Measurements from ENCODE around the gene ITPK1. TPM values are rescaled to one million over a fixed set of nuclear protein-coding genes. Genes with fewer than 3 reads are reported as not detected.

ITPK1 gene
- total RNA-seq, 1 donor from 2014 or later = 32.8 TPM

GRCh38 chr14:92980866-92981265 is 134.9 kb downstream of the ITPK1 start:
- H3K27ac Mint-ChIP-seq (ENCODE audit: unreplicated experiment) = no peak overlapping the region

GRCh38 chr14:92978229-92979021 is 137.3 kb downstream of the ITPK1 start:
- Mint-ChIP-seq H3K36me3 (ENCODE audit: unreplicated experiment) (peaks cover 11% of the 10 kb centered on the region), H3K4me1 (ENCODE audit: unreplicated experiment) (peaks cover 4% of the 10 kb centered on the region), H3K4me3 (ENCODE audit: unreplicated experiment) (no peak overlapping the region), H3K9me3 (ENCODE audit: unreplicated experiment) (peaks cover 13% of the 10 kb centered on the region), H3K27me3 (ENCODE audit: unreplicated experiment) (no peaks in the 10 kb centered on the region), H3K27ac (ENCODE audit: unreplicated experiment) (no peak overlapping the region)
- no peak for TF ChIP-seq CTCF (IDR thresholded peaks at IDR 0.05)
- DNase-seq (ENCODE audit: extremely low spot score, unreplicated experiment) = no peak

More at GRCh38 chr14:92980866-92981265, 134.9 kb downstream of the ITPK1 start:
- Mint-ChIP-seq H3K4me3 (ENCODE audit: unreplicated experiment) (no peak overlapping the region), H3K4me1 (ENCODE audit: unreplicated experiment) (peaks cover 10% of the 10 kb centered on the region), H3K36me3 (ENCODE audit: unreplicated experiment) (peaks cover 11% of the 10 kb centered on the region), H3K27me3 (ENCODE audit: unreplicated experiment) (no peaks in the 10 kb centered on the region), H3K9me3 (ENCODE audit: unreplicated experiment) (peaks cover 11% of the 10 kb centered on the region)
- no peak for TF ChIP-seq CTCF (IDR thresholded peaks at IDR 0.05)
- no peak for DNase-seq (ENCODE audit: extremely low spot score, unreplicated experiment)

- no peak for TF ChIP-seq CTCF (IDR thresholded peaks at IDR 0.05)
- Mint-ChIP-seq H3K27ac (ENCODE audit: unreplicated experiment) (no peak overlapping the region), H3K4me3 (ENCODE audit: unreplicated experiment) (no peak overlapping the region), H3K4me1 (ENCODE audit: unreplicated experiment) (peaks cover 9% of the 10 kb centered on the region), H3K27me3 (ENCODE audit: unreplicated experiment) (no peaks in the 10 kb centered on the region), H3K9me3 (ENCODE audit: unreplicated experiment) (peaks cover 13% of the 10 kb centered on the region), H3K36me3 (ENCODE audit: unreplicated experiment) (peaks cover 11% of the 10 kb centered on the region)
- DNase-seq (ENCODE audit: extremely low spot score, unreplicated experiment) = no peak
Measured at GRCh38 chr14:92976268-92976667, 139.5 kb downstream of the ITPK1 start.

GRCh38 chr14:92974541-92975345 is 141.0 kb downstream of the ITPK1 start:
- Mint-ChIP-seq H3K36me3 (ENCODE audit: unreplicated experiment) (peaks cover 11% of the 10 kb centered on the region), H3K4me1 (ENCODE audit: unreplicated experiment) (peaks cover 9% of the 10 kb centered on the region), H3K4me3 (ENCODE audit: unreplicated experiment) (no peak overlapping the region), H3K9me3 (ENCODE audit: unreplicated experiment) (peaks cover 13% of the 10 kb centered on the region), H3K27ac (ENCODE audit: unreplicated experiment) (no peak overlapping the region), H3K27me3 (ENCODE audit: unreplicated experiment) (no peaks in the 10 kb centered on the region)
- no peak for DNase-seq (ENCODE audit: extremely low spot score, unreplicated experiment)
- TF ChIP-seq CTCF (IDR thresholded peaks at IDR 0.05) = no peak

GRCh38 chr14:92973798-92974372 is 141.8 kb downstream of the ITPK1 start:
- Mint-ChIP-seq H3K4me3 (ENCODE audit: unreplicated experiment) (no peak overlapping the region), H3K36me3 (ENCODE audit: unreplicated experiment) (peaks cover 11% of the 10 kb centered on the region), H3K4me1 (ENCODE audit: unreplicated experiment) (peaks cover 9% of the 10 kb centered on the region), H3K27ac (ENCODE audit: unreplicated experiment) (no peak overlapping the region), H3K9me3 (ENCODE audit: unreplicated experiment) (peaks cover 6% of the 10 kb centered on the region), H3K27me3 (ENCODE audit: unreplicated experiment) (no peaks in the 10 kb centered on the region)
- TF ChIP-seq CTCF (IDR thresholded peaks at IDR 0.05) = no peak
- DNase-seq (ENCODE audit: extremely low spot score, unreplicated experiment) = no peak
